Lower lobe of right lung (tissue), 2 donors: ENCODE measurements around the gene GAS6. TPM values are rescaled to one million over a fixed set of nuclear protein-coding genes. Genes with fewer than 3 reads are reported as not detected.

Source experiments
- ATAC-seq, 2 donors: fragments of 200-7000 bp; cut with Tn5 transposase; one replicate each; pipeline ENCODE4 v1.9.1; 2020 to 2022; ENCODE audit warnings: mild to moderate bottlenecking in 2 of 2, moderate library complexity in 2 of 2
- DNase-seq: peaks from one replicate; pipeline ENCODE4 v3.0.0-alpha.2; 2020
- H3K27ac ChIP-seq: fragments of 200-600 bp; one replicate; pipeline ENCODE4 v1.8.0; 2022
- H3K27me3 ChIP-seq: fragments of 200-600 bp; one replicate; pipeline ENCODE4 v1.8.0; 2022; ENCODE audit warnings: low read depth
- H3K36me3 ChIP-seq: fragments of 200-600 bp; one replicate; pipeline ENCODE4 v1.8.0; 2022; ENCODE audit warnings: mild to moderate bottlenecking
- H3K4me1 ChIP-seq: fragments of 200-600 bp; one replicate; pipeline ENCODE4 v1.8.0; 2022
- H3K4me3 ChIP-seq: fragments of 200-600 bp; one replicate; pipeline ENCODE4 v1.8.0; 2022; ENCODE audit warnings: mild to moderate bottlenecking
- H3K9me3 ChIP-seq: fragments of 200-600 bp; one replicate; pipeline ENCODE4 v1.8.0; 2022
- CTCF ChIP-seq: fragments of 200-600 bp; IDR thresholded peaks from one replicate; pipeline ENCODE4 v1.8.0; 2022; ENCODE audit warnings: antibody characterized with exemption, mild to moderate bottlenecking
- intact Hi-C: fragments of 100-400 bp; cut with DNase I; formaldehyde crosslinking; loops from one replicate; pipeline ENCODE4 v1.11.0; 2022
- total RNA-seq: library from RNA; stranded (reverse); fragmentation: NEBNext Ultra II Directional; extraction: Animal tissue kit (Norgen Biotek cat#: 25700); gene quantifications from one replicate; pipeline ENCODE4 v1.2.1, GENCODE V29; 2021
- donor health status: DM: no; HTN: yes; CAD: no; lungs with severe emphysema.

The GAS6 gene
- total RNA-seq, 1 donor from 2014 or later: 111 TPM

GRCh38 chr13:113802090-113802531 lies 61.8 kb downstream of the GAS6 start:
- Histone ChIP-seq H3K27ac (no peak overlapping the region), H3K36me3 (no peaks in the 10 kb centered on the region), H3K9me3 (no peaks in the 10 kb centered on the region), H3K27me3 (peaks cover 3% of the 10 kb centered on the region), H3K4me1 (peaks cover 10% of the 10 kb centered on the region), H3K4me3 (no peak overlapping the region)
- intact Hi-C loops: no loop called here
- TF ChIP-seq CTCF: no peak
- peak; percentile 43 to 59 for ATAC-seq
- peak; percentile 54 for DNase-seq

GRCh38 chr13:113801289-113801961 lies 62.5 kb downstream of the GAS6 start:
- DNase-seq (peak; percentile 45), ATAC-seq (no peak)
- Histone ChIP-seq H3K4me3 (no peak overlapping the region), H3K9me3 (no peaks in the 10 kb centered on the region), H3K27me3 (peaks cover 3% of the 10 kb centered on the region), H3K4me1 (peaks cover 10% of the 10 kb centered on the region), H3K36me3 (no peaks in the 10 kb centered on the region), H3K27ac (no peak overlapping the region)
- intact Hi-C loops: no loop called here
- no peak for TF ChIP-seq CTCF

GRCh38 chr13:113800576-113800926 lies 63.3 kb downstream of the GAS6 start:
- TF ChIP-seq CTCF: no peak
- no peak overlapping the region for H3K27ac ChIP-seq
- intact Hi-C loops: no loop called here
- peaks cover 3% of the 10 kb centered on the region for H3K27me3 ChIP-seq
- H3K4me1 ChIP-seq: peaks cover 10% of the 10 kb centered on the region
- no peak for DNase-seq
- H3K4me3 ChIP-seq: no peak overlapping the region
- no peaks in the 10 kb centered on the region for H3K9me3 ChIP-seq
- no peak for ATAC-seq
- no peaks in the 10 kb centered on the region for H3K36me3 ChIP-seq

GRCh38 chr13:113798200-113798811 lies 65.6 kb downstream of the GAS6 start:
- H3K36me3 ChIP-seq: peaks cover 5% of the 10 kb centered on the region
- intact Hi-C loops: no loop called here
- no peak overlapping the region for H3K4me3 ChIP-seq
- H3K9me3 ChIP-seq: no peaks in the 10 kb centered on the region
- peaks cover 10% of the 10 kb centered on the region for H3K4me1 ChIP-seq
- no peak for TF ChIP-seq CTCF
- no peak for ATAC-seq
- no peak overlapping the region for H3K27ac ChIP-seq
- H3K27me3 ChIP-seq: peaks cover 3% of the 10 kb centered on the region
- no peak for DNase-seq

- intact Hi-C loops: no loop called here
- H3K27me3 ChIP-seq: peaks cover 3% of the 10 kb centered on the region
- no peak for TF ChIP-seq CTCF
- peaks cover 7% of the 10 kb centered on the region for H3K4me1 ChIP-seq
- H3K36me3 ChIP-seq: peaks cover 5% of the 10 kb centered on the region
- no peak overlapping the region for H3K27ac ChIP-seq
- ATAC-seq: no peak
- DNase-seq: peak; percentile 46
- no peak overlapping the region for H3K4me3 ChIP-seq
- H3K9me3 ChIP-seq: no peaks in the 10 kb centered on the region
Measured at GRCh38 chr13:113796964-113797676, 66.8 kb downstream of the GAS6 start.
